Ovary (tissue), 3 donors: ENCODE data around the gene DDX60.

Source experiments
- POLR2A ChIP-seq: fragments of 450-650 bp; IDR thresholded peaks from one replicate; pipeline ENCODE4 v1.6.1; 2017; ENCODE audit warnings: antibody characterized with exemption, mild to moderate bottlenecking, moderate library complexity
- TF ChIP-seq, protein P1 (sequence below), 3 donors: fragments of 450-650 bp in 2 of 3; fragments of 200-600 bp in 1 of 3; IDR thresholded peaks; one replicate each; pipeline versions ENCODE4 v1.5.1 to v1.8.0; 2016 to 2022; ENCODE audit warnings: antibody characterized with exemption in 3 of 3, mild to moderate bottlenecking in 1 of 3
- donor health status: DM: no; HTN: no; CAD: no.

- TF ChIP-seq, protein P1, sequence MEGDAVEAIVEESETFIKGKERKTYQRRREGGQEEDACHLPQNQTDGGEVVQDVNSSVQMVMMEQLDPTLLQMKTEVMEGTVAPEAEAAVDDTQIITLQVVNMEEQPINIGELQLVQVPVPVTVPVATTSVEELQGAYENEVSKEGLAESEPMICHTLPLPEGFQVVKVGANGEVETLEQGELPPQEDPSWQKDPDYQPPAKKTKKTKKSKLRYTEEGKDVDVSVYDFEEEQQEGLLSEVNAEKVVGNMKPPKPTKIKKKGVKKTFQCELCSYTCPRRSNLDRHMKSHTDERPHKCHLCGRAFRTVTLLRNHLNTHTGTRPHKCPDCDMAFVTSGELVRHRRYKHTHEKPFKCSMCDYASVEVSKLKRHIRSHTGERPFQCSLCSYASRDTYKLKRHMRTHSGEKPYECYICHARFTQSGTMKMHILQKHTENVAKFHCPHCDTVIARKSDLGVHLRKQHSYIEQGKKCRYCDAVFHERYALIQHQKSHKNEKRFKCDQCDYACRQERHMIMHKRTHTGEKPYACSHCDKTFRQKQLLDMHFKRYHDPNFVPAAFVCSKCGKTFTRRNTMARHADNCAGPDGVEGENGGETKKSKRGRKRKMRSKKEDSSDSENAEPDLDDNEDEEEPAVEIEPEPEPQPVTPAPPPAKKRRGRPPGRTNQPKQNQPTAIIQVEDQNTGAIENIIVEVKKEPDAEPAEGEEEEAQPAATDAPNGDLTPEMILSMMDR (IDR thresholded peaks at IDR 0.05) = no peak
- no peak for TF ChIP-seq POLR2A
These were observed 59.5 kb downstream of the DDX60 start for GRCh38 chr4:168259096-168259495.
